Measurements from ENCODE around the gene BEGAIN.

Gene BEGAIN

GRCh38 chr14:100622708-100623485 is 35.7 kb upstream of the BEGAIN start:
- H3K4me1 ChIP-seq (ENCODE audit: control insufficient read depth, insufficient read depth, low read length, poor library complexity, severe bottlenecking): no peaks in the 10 kb centered on the region
- no peaks in the 10 kb centered on the region for H3K27me3 ChIP-seq (replicated peaks; ENCODE audit: control insufficient read depth, insufficient read depth, low read length, poor library complexity, severe bottlenecking)
- DNase-seq: no peak
- H3K9me3 ChIP-seq (ENCODE audit: control insufficient read depth, low read length): no peaks in the 10 kb centered on the region
- H3K36me3 ChIP-seq (ENCODE audit: control insufficient read depth, insufficient read depth, low read length): no peaks in the 10 kb centered on the region
- no peak overlapping the region for H3K27ac ChIP-seq (ENCODE audit: insufficient read depth, low read length, poor library complexity, severe bottlenecking)
- H3K4me3 ChIP-seq (ENCODE audit: insufficient read depth, low read depth, low read length, poor library complexity, severe bottlenecking): no peak overlapping the region

- H3K27ac ChIP-seq (ENCODE audit: insufficient read depth, low read length, poor library complexity, severe bottlenecking): no peak overlapping the region
- H3K36me3 ChIP-seq (ENCODE audit: control insufficient read depth, insufficient read depth, low read length): no peaks in the 10 kb centered on the region
- no peaks in the 10 kb centered on the region for H3K9me3 ChIP-seq (ENCODE audit: control insufficient read depth, low read length)
- peaks cover 5% of the 10 kb centered on the region for H3K4me1 ChIP-seq (ENCODE audit: control insufficient read depth, insufficient read depth, low read length, poor library complexity, severe bottlenecking)
- no peak for DNase-seq
- H3K4me3 ChIP-seq (ENCODE audit: insufficient read depth, low read depth, low read length, poor library complexity, severe bottlenecking): no peak overlapping the region
- no peaks in the 10 kb centered on the region for H3K27me3 ChIP-seq (replicated peaks; ENCODE audit: control insufficient read depth, insufficient read depth, low read length, poor library complexity, severe bottlenecking)
Measured at GRCh38 chr14:100622224-100622623, 35.0 kb upstream of the BEGAIN start.

- no peaks in the 10 kb centered on the region for H3K27me3 ChIP-seq (replicated peaks; ENCODE audit: control insufficient read depth, insufficient read depth, low read length, poor library complexity, severe bottlenecking)
- no peak overlapping the region for H3K4me3 ChIP-seq (ENCODE audit: insufficient read depth, low read depth, low read length, poor library complexity, severe bottlenecking)
- no peaks in the 10 kb centered on the region for H3K9me3 ChIP-seq (ENCODE audit: control insufficient read depth, low read length)
- no peak overlapping the region for H3K27ac ChIP-seq (ENCODE audit: insufficient read depth, low read length, poor library complexity, severe bottlenecking)
- no peaks in the 10 kb centered on the region for H3K36me3 ChIP-seq (ENCODE audit: control insufficient read depth, insufficient read depth, low read length)
- peaks cover 8% of the 10 kb centered on the region for H3K4me1 ChIP-seq (ENCODE audit: control insufficient read depth, insufficient read depth, low read length, poor library complexity, severe bottlenecking)
- no peak for DNase-seq
Measured at GRCh38 chr14:100621806-100622205, 34.6 kb upstream of the BEGAIN start.

- H3K9me3 ChIP-seq (ENCODE audit: control insufficient read depth, low read length): no peaks in the 10 kb centered on the region
- H3K27ac ChIP-seq (ENCODE audit: insufficient read depth, low read length, poor library complexity, severe bottlenecking): no peak overlapping the region
- H3K4me1 ChIP-seq (ENCODE audit: control insufficient read depth, insufficient read depth, low read length, poor library complexity, severe bottlenecking): peaks cover 8% of the 10 kb centered on the region
- H3K4me3 ChIP-seq (ENCODE audit: insufficient read depth, low read depth, low read length, poor library complexity, severe bottlenecking): no peak overlapping the region
- H3K36me3 ChIP-seq (ENCODE audit: control insufficient read depth, insufficient read depth, low read length): no peaks in the 10 kb centered on the region
- no peaks in the 10 kb centered on the region for H3K27me3 ChIP-seq (replicated peaks; ENCODE audit: control insufficient read depth, insufficient read depth, low read length, poor library complexity, severe bottlenecking)
- DNase-seq: no peak
Measured at GRCh38 chr14:100620255-100621100, 33.3 kb upstream of the BEGAIN start.

- Histone ChIP-seq H3K36me3 (ENCODE audit: control insufficient read depth, insufficient read depth, low read length) (no peaks in the 10 kb centered on the region), H3K9me3 (ENCODE audit: control insufficient read depth, low read length) (no peaks in the 10 kb centered on the region), H3K27me3 (replicated peaks; ENCODE audit: control insufficient read depth, insufficient read depth, low read length, poor library complexity, severe bottlenecking) (no peaks in the 10 kb centered on the region), H3K4me1 (ENCODE audit: control insufficient read depth, insufficient read depth, low read length, poor library complexity, severe bottlenecking) (peaks cover 8% of the 10 kb centered on the region), H3K4me3 (ENCODE audit: insufficient read depth, low read depth, low read length, poor library complexity, severe bottlenecking) (no peak overlapping the region), H3K27ac (ENCODE audit: insufficient read depth, low read length, poor library complexity, severe bottlenecking) (no peak overlapping the region)
- no peak for DNase-seq
Measured at GRCh38 chr14:100619396-100620254, 32.4 kb upstream of the BEGAIN start.

GRCh38 chr14:100618763-100619320 is 31.6 kb upstream of the BEGAIN start:
- Histone ChIP-seq H3K9me3 (ENCODE audit: control insufficient read depth, low read length) (no peaks in the 10 kb centered on the region), H3K36me3 (ENCODE audit: control insufficient read depth, insufficient read depth, low read length) (no peaks in the 10 kb centered on the region), H3K27ac (ENCODE audit: insufficient read depth, low read length, poor library complexity, severe bottlenecking) (no peak overlapping the region), H3K4me3 (ENCODE audit: insufficient read depth, low read depth, low read length, poor library complexity, severe bottlenecking) (no peak overlapping the region), H3K4me1 (ENCODE audit: control insufficient read depth, insufficient read depth, low read length, poor library complexity, severe bottlenecking) (peaks cover 8% of the 10 kb centered on the region), H3K27me3 (replicated peaks; ENCODE audit: control insufficient read depth, insufficient read depth, low read length, poor library complexity, severe bottlenecking) (no peaks in the 10 kb centered on the region)
- DNase-seq: no peak

GRCh38 chr14:100618318-100618693 is 31.1 kb upstream of the BEGAIN start:
- no peak for DNase-seq
- Histone ChIP-seq H3K9me3 (ENCODE audit: control insufficient read depth, low read length) (no peaks in the 10 kb centered on the region), H3K36me3 (ENCODE audit: control insufficient read depth, insufficient read depth, low read length) (no peaks in the 10 kb centered on the region), H3K4me3 (ENCODE audit: insufficient read depth, low read depth, low read length, poor library complexity, severe bottlenecking) (no peak overlapping the region), H3K4me1 (ENCODE audit: control insufficient read depth, insufficient read depth, low read length, poor library complexity, severe bottlenecking) (peaks cover 8% of the 10 kb centered on the region), H3K27ac (ENCODE audit: insufficient read depth, low read length, poor library complexity, severe bottlenecking) (no peak overlapping the region), H3K27me3 (replicated peaks; ENCODE audit: control insufficient read depth, insufficient read depth, low read length, poor library complexity, severe bottlenecking) (no peaks in the 10 kb centered on the region)

- DNase-seq: no peak
- Histone ChIP-seq H3K27me3 (replicated peaks; ENCODE audit: control insufficient read depth, insufficient read depth, low read length, poor library complexity, severe bottlenecking) (no peaks in the 10 kb centered on the region), H3K4me1 (ENCODE audit: control insufficient read depth, insufficient read depth, low read length, poor library complexity, severe bottlenecking) (peaks cover 8% of the 10 kb centered on the region)
Measured at GRCh38 chr14:100617410-100618317, 30.4 kb upstream of the BEGAIN start.

GRCh38 chr14:100616854-100617409 is 29.7 kb upstream of the BEGAIN start:
- Histone ChIP-seq H3K9me3 (ENCODE audit: control insufficient read depth, low read length) (no peaks in the 10 kb centered on the region), H3K27ac (ENCODE audit: insufficient read depth, low read length, poor library complexity, severe bottlenecking) (no peak overlapping the region), H3K36me3 (ENCODE audit: control insufficient read depth, insufficient read depth, low read length) (no peaks in the 10 kb centered on the region), H3K27me3 (replicated peaks; ENCODE audit: control insufficient read depth, insufficient read depth, low read length, poor library complexity, severe bottlenecking) (no peaks in the 10 kb centered on the region), H3K4me1 (ENCODE audit: control insufficient read depth, insufficient read depth, low read length, poor library complexity, severe bottlenecking) (peaks cover 8% of the 10 kb centered on the region), H3K4me3 (ENCODE audit: insufficient read depth, low read depth, low read length, poor library complexity, severe bottlenecking) (no peak overlapping the region)
- DNase-seq: no peak

More at GRCh38 chr14:100617410-100618317, 30.4 kb upstream of the BEGAIN start:
- no peak overlapping the region for H3K4me3 ChIP-seq (ENCODE audit: insufficient read depth, low read depth, low read length, poor library complexity, severe bottlenecking)
- H3K27ac ChIP-seq (ENCODE audit: insufficient read depth, low read length, poor library complexity, severe bottlenecking): no peak overlapping the region
- H3K36me3 ChIP-seq (ENCODE audit: control insufficient read depth, insufficient read depth, low read length): no peaks in the 10 kb centered on the region
- no peaks in the 10 kb centered on the region for H3K9me3 ChIP-seq (ENCODE audit: control insufficient read depth, low read length)

All from effector memory CD4-positive, alpha-beta T cell (primary cell).